NCI-H1694 (cell line): ENCODE data around the gene VRK3.
"Not testable (repeated sequence)": the region's sequence is repeated elsewhere in the genome, so short reads cannot be mapped to it uniquely, and the experiment has no call there.

Experiments
- DNase-seq: peaks from one replicate; lab custom pipeline; 2025; lab: John Stamatoyannopoulos, UW

The VRK3 gene

GRCh38 chr19:49954933-49955332, 70.2 kb downstream of the VRK3 start:
- DNase-seq = no peak

DNA sequence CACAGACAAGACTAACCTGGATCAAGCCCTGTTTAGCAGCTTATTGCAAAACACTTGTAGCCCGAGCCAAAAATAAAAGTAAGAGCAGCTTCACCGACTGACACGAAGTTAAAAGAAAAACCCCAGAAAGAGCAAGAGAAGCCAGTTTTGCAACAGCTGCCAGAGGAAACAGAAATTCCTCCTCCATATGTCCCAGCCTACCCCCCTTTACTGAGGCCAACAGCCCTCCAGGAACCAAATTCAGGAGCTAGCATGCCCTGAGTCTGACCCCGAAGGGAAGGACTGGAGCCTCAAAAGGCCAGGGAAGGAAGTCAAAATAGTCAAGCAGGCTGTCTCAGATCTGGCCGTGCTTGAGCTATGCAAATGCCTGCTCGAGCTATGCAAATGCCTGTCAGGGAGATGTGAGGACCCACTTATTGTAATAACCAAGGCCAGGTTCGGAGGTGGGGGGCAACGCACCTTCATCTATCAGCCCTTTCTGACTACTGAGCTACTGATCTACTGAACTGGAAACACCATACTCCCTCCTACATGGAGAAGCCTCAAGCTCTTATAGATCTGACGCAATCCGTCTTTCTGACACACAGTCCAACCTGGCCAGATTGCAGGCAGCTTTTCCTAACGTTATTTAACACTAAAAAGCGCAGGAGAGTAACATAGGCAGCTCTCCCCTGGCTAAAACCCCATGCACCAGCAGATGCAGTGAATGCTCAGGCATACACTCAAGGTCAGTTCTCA, 70.9 kb downstream of the VRK3 start:
- no peak for DNase-seq

- no peak for DNase-seq
Observed at GRCh38 chr19:49953416-49953815, 71.8 kb downstream of the VRK3 start.

DNA sequence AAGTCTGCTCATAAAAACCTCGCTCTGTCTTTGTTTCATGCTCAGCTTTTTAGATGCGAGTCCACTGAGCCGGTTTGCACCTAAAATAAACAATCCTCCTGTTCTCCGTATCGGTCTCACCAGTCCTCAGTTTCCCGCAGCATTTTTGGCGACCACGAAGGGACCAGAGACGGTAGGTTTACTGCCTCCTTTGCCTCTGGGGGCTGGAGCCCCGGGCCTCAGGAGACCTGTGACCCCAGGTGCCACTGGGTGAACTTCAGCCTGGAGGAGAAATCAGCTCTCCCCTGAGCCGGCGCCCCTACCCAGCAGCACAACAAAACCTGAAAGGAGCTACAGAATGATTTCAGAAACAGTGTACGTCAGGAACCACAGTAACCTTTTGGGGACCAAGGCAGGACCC, 72.3 kb downstream of the VRK3 start:
- DNase-seq = no peak

DNA sequence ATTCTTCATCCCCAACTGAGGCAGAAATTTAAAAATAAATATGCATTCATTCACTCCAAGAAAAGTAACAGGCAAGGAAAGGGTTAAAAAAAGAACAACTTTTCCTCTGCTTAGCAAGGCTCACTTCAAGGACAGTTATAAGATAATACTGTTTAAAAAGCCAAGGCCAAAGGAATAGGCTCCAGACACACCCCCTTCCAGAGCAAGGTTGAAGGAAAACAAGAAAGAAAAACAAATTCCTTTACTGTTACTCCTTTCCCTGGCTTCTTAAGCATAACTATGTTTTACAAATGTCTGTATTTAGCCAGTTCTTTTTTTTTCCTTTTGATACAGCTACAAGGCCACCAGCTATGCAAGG, 72.7 kb downstream of the VRK3 start:
- no peak for DNase-seq

GRCh38 chr19:49951806-49952478, 73.2 kb downstream of the VRK3 start:
- no peak for DNase-seq

DNA sequence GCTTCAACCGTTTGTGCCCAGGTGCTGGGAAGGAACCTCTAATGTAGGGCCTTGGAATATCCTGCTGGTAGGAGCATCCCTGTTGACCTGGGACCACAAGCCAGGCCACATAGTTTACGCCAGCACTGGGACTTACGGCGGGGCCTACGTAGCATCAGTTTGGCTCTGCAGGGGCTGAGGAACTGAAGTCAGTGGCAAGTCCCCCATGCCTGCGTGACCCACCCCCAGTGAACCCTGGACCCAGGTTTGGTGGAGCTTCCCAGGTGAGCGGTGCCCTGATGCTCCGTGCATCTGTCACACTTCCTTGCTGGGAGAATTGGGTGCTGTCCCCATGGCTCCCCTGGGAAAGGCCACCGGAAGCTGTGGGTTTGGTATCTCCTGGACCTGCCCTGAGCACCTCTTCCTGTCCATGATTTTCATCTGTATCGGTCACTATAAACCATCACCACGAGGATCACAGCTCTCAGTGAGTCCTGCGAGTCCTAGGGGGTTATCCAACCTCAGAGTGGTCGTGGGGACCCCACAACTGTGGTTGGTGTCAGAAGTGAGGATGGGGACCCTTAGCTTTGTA, 74.1 kb downstream of the VRK3 start:
- DNase-seq = no peak

- DNase-seq = no peak
Observed at GRCh38 chr19:49950590-49950948, 74.6 kb downstream of the VRK3 start.

DNA sequence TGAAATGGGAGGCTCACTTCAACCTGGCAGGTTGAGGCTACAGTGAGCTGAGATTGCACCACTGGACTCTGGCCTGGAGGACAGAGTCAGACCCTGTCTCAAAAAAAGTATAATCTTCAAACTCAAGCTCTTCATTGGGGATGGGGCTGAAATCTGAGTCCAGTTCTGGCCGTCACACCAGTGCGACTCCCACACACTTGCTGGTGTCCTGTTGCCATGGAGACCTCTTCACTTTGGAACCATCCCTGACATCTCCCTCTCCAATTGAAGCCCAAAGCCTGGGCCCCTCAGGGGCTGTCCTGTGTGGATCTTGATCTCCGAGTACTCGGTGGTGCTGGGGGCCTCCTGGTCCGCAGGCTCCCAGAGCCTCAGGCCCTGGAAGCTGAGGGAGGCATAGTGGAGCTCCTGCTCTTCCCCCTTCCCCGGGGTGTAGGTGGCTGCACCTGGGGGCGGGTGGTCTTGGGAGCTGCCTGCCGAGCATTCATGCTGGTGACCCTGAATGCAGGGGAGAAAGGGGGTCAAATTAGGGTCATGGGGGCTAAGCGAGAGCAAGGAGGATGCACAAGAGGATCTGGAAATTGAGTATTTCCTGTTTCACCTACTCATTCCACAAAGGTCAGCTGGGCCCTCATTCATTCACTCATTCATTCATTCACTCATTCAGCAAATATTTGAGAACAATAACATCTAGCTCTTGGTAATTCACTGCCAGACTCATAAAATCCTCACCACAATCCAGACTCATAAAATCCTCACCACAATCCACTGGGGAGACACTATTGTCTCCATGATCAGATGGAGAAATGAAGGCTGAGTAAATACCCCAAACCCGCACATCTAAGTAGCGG, 75.2 kb downstream of the VRK3 start:
- DNase-seq = no peak

DNA sequence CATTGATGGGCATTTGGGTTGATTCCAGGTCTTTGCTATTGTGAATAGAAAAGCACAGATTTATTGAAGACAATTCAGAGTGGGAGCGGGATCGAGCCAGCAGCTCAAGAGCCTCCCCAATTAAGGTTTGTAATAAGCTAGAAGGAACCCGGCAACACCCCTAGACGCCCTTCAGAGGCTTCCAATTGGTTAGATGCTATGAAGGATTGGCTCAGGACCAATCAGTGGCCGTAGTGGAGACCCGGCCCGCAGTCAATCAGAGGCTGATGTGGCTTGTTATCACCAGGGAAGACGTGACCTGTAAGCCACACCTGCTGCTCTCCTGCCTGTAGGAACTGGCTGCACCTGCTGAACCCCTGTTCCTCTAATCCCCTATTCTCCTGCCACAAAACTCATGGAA, 78.8 kb downstream of the VRK3 start:
- DNase-seq = no peak

GRCh38 chr19:49944567-49944966, 80.6 kb downstream of the VRK3 start:
- not testable (repeated sequence) for DNase-seq

- no peak for DNase-seq
Observed at GRCh38 chr19:49940482-49940791, 84.7 kb downstream of the VRK3 start.

DNA sequence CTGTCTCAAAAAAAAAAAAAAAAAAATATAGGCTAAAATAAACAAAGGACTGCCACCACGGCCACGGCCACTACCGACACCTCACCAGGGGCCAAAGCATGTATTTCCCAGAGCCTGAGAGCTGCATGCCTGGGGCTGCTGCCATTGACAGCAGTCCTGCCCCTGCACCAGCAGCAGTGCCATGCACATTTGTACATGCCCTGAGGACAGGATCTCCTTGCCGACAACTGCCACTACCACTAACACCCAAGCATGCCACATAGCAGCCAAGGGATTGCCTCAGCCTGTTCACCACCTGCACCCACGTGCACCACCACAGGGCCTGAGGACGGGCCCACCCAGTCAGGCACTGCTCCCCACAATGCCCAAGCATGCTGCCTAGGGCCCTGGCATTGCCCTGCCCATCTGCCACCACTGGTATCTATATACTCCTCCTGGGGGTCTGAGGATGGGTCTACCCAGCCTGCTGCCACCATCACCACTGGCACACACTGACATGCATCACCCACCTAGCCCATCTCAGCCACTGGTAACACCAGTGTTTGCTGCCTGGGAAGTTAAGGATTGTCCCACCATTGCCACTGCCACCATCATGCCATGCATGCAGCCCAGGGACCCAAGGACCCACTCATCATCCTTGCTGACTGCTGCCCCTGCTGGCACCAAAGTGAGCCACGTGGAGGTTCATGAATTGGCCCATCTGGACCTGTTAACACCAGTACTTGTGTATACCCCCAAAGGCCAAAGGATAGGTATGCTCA, 85.3 kb downstream of the VRK3 start:
- no peak for DNase-seq

- DNase-seq = no peak
Observed at GRCh38 chr19:49938662-49939061, 86.5 kb downstream of the VRK3 start.

DNA sequence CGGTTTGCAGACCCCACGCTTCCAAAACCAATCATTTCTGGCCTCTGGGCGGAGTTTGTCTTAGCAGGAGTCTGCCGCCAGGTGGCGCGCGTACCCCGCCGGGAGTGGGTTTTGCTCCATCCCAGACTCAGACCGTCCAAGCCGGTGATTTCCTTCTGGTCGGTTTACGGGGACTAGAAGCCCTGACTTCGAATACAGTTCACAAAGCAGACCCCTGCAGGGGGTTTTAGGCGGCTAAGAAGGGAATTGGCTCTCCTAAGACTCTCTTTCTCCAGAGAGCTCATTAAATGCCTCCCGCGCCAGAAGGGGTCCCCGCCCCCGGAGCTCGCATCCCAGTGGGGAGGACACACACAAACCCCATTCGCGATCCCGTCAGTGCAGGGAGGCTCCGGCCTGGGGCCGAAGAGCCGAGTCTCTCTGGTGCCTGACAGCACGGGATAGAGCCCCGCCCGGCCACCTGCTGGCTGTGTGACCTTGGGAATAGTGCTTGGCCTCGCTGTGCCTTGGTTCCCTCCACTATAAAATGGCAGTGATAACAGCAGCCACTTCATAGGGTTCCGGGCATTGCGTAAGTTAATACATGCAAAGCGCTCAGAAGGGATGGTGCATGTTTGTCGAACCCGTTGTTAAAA, 87.3 kb downstream of the VRK3 start:
- DNase-seq = peak; percentile 71

- DNase-seq = no peak
Observed at GRCh38 chr19:49936549-49936948, 88.6 kb downstream of the VRK3 start.

DNA sequence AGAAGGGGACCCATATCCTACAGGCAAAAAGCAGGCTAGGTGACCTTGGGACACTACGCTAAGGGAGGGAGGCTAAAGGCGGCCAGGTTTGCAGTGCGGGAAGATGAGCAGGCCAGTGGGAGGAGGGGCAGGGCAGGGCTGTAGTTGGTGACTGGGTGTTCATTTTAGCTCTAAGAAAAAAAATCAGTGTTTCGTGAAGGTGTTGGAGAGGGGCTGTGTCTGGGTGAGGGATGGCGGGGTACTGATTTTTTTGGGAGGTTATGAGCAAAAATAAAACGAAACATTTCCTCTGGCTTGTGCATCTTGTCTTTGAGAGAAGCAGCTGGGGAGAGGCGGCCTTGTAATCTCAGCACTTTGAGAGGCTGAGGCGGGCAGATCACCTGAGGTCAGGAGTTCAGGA, 91.5 kb downstream of the VRK3 start:
- no peak for DNase-seq

DNA sequence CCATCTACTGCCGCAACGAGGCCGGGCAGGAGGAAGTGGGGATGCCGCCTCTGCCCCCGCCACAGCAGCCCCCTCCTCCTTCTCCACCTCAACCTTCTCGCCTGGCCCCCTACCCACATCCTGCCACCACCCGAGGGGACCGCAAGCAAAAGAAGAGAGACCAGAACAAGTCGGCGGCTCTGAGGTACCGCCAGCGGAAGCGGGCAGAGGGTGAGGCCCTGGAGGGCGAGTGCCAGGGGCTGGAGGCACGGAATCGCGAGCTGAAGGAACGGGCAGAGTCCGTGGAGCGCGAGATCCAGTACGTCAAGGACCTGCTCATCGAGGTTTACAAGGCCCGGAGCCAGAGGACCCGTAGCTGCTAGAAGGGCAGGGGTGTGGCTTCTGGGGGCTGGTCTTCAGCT, 92.4 kb downstream of the VRK3 start:
- no peak for DNase-seq

DNA sequence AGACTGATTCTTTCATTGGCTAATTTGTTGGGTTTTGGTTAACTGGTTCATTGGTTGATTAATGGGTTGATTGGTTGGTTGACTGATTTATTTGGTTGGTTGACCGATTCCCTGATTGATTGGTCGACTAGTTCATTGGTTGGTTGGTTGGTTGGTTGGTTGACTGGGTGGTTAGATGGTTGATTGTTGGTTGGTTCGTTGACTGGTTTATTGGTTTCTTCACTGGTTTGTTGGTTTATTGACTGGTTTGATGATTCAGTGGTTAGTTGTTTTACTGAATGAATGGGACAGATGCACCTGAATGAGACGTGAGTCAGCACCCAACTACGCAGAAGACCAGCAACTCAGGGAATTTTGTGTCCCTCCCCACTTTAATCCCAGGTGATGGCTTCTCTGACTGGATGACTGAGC, 93.1 kb downstream of the VRK3 start:
- no peak for DNase-seq

GRCh38 chr19:49931293-49932040, 93.7 kb downstream of the VRK3 start:
- DNase-seq = no peak

- no peak for DNase-seq
Observed at GRCh38 chr19:49930483-49931011, 94.6 kb downstream of the VRK3 start.
